Neural cell (in vitro differentiated cells): ENCODE data around the gene NGEF.

Source experiments
- EZH2 ChIP-seq: fragments of 200-600, 300-800 bp; shearing (Covaris generic), sonication (generic); IDR thresholded peaks from 2 replicates; pipeline ENCODE4 v1.6.1; 2014; ENCODE audit warnings: antibody characterized with exemption, low read length, borderline replicate concordance, mild to moderate bottlenecking; ENCODE audit not compliant: insufficient read depth, poor library complexity, severe bottlenecking
- RAD21 ChIP-seq: fragments of 450-650 bp; conservative IDR thresholded peaks from 2 replicates; pipeline ENCODE4 v1.6.1; 2014; ENCODE audit warnings: antibody characterized with exemption, mild to moderate bottlenecking, moderate library complexity
- TF ChIP-seq, protein P1 (sequence below): fragments of 450-650 bp; IDR thresholded peaks from 2 replicates; pipeline ENCODE4 v1.5.1; 2014; ENCODE audit warnings: antibody characterized with exemption, mild to moderate bottlenecking, moderate library complexity; ENCODE audit not compliant: poor library complexity, severe bottlenecking

DNA sequence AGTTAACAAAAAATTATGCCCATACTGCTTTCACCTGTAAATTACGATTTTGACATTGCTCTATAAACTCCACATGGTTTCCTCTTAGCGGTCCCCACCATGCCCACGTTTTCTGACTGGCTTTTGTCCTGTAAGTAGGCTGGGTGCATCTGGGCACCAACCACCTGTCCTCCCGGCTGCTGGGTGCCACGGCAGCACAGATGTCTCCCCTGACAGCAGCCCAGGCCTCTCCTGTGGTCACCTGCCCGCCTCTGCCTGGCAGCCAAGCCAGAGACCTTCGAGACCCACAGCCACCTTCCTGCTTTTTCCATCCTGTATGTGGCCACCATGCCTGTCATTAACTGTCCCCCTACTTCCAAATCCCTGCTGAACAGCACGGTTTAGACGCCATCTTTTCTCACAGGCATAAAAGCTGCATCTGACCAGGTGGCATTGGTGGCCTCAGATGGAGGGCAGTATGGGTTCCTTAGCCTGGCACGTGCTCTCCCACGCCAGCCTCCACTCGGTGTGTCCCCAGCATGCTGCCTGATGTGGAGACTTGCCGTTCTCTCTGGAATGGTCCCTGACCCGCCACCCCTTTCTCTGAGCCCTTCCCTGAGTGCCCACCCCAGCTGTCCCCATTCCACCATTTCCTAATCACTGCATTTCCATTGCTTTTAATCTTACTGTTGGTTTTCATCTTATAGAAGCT lies 124.1 kb downstream of the NGEF start:
- TF ChIP-seq, protein P1, sequence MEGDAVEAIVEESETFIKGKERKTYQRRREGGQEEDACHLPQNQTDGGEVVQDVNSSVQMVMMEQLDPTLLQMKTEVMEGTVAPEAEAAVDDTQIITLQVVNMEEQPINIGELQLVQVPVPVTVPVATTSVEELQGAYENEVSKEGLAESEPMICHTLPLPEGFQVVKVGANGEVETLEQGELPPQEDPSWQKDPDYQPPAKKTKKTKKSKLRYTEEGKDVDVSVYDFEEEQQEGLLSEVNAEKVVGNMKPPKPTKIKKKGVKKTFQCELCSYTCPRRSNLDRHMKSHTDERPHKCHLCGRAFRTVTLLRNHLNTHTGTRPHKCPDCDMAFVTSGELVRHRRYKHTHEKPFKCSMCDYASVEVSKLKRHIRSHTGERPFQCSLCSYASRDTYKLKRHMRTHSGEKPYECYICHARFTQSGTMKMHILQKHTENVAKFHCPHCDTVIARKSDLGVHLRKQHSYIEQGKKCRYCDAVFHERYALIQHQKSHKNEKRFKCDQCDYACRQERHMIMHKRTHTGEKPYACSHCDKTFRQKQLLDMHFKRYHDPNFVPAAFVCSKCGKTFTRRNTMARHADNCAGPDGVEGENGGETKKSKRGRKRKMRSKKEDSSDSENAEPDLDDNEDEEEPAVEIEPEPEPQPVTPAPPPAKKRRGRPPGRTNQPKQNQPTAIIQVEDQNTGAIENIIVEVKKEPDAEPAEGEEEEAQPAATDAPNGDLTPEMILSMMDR, result no peak
- TF ChIP-seq EZH2 (no peak), RAD21 (no peak)
